Thymus (tissue), 11 donors: Measurements from ENCODE around the gene DERL2. TPM values are rescaled to one million over a fixed set of nuclear protein-coding genes. Genes with fewer than 3 reads are reported as not detected.

Experiments used
- DNase-seq, 9 donors: peaks; one replicate each; pipeline ENCODE4 v3.0.0-alpha.2; 2013; ENCODE audit warnings: low spot score in 9 of 9, low read depth in 6 of 9, missing footprints in 1 of 9
- H3K27ac ChIP-seq, 2 donors: one replicate each; pipeline ENCODE4 v1.5.1; 2013; ENCODE audit warnings: control low read depth in 1 of 2, low read depth in 1 of 2, low read length in 1 of 2, mild to moderate bottlenecking in 1 of 2, moderate library complexity in 1 of 2
- H3K27me3 ChIP-seq, 2 donors: one replicate each; pipeline ENCODE4 v1.5.1; 2013; ENCODE audit warnings: low read length in 1 of 2; ENCODE audit not compliant: control insufficient read depth in 2 of 2, insufficient read depth in 1 of 2
- H3K36me3 ChIP-seq, 2 donors: one replicate each; pipeline ENCODE4 v1.5.1; 2013; ENCODE audit warnings: low read length in 1 of 2, mild to moderate bottlenecking in 1 of 2, moderate library complexity in 1 of 2; ENCODE audit not compliant: control insufficient read depth in 2 of 2, insufficient read depth in 2 of 2
- H3K4me1 ChIP-seq, 2 donors: one replicate each; pipeline ENCODE4 v1.5.1; 2013; ENCODE audit warnings: low read length in 2 of 2; ENCODE audit not compliant: control insufficient read depth in 2 of 2, insufficient read depth in 2 of 2
- H3K4me3 ChIP-seq, 2 donors: one replicate each; pipeline ENCODE4 v1.5.1; 2013; ENCODE audit warnings: low read length in 2 of 2, control low read depth in 1 of 2, mild to moderate bottlenecking in 1 of 2
- H3K9me3 ChIP-seq, 2 donors: one replicate each; pipeline ENCODE4 v1.5.1; 2013; ENCODE audit warnings: low read length in 1 of 2, mild to moderate bottlenecking in 1 of 2; ENCODE audit not compliant: control insufficient read depth in 2 of 2, insufficient read depth in 1 of 2
- WGBS: extraction: QIAGEN DNeasy Blood & Tissue Kit; methylation state at CpG from one replicate; pipeline ENCODE4 v1.1.7; 2013; 5-methylcytosine and 5-hydroxymethylcytosine counted together
- polyA plus RNA-seq: library from polyadenylated mRNA; stranded (reverse); fragments of 200-250 nt; gene quantifications from one replicate; pipeline ENCODE4 v1.2.3, GENCODE V29; 2013
- total RNA-seq: library from RNA; stranded (reverse); fragments of 120-200 nt; gene quantifications from one replicate; pipeline ENCODE4 v1.2.4, GENCODE V29; 2013
- donor health status: healthy.

The DERL2 gene
- total and polyA plus RNA-seq, 2 donors = 43.4 to 99.4 TPM

DNA sequence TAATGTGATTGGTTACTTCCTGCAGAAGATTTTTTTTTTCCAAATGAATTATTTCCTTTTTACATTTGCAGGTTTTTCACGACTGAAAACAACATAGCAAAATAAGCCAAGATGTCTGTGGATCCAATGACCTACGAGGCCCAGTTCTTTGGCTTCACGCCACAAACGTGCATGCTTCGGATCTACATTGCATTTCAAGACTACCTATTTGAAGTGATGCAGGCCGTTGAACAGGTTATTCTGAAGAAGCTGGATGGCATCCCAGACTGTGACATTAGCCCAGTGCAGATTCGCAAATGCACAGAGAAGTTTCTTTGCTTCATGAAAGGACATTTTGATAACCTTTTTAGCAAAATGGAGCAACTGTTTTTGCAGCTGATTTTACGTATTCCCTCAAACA is 2.8 kb upstream of the DERL2 start:
- no peaks in the 10 kb centered on the region for H3K27me3 ChIP-seq
- peaks cover 15 to 19% of the 10 kb centered on the region in 2 donors for H3K4me1 ChIP-seq
- no peak for DNase-seq
- H3K27ac ChIP-seq = no peak overlapping the region
- no peak overlapping the region for H3K4me3 ChIP-seq
- H3K9me3 ChIP-seq = peaks cover 0 to 2% of the 10 kb centered on the region in 2 donors
- 93% methylated on average over 8 of the region's 8 CpGs for WGBS
- H3K36me3 ChIP-seq = peaks cover 17 to 35% of the 10 kb centered on the region in 2 donors

- Histone ChIP-seq H3K4me3 (peak within 1 kb of the TSS; percentile 93 to 97), H3K9me3 (no peaks in the 10 kb centered on the region), H3K4me1 (peaks cover 15 to 19% of the 10 kb centered on the region in 2 donors), H3K27ac (peak within 1 kb of the TSS; percentile 100), H3K27me3 (no peaks in the 10 kb centered on the region), H3K36me3 (peaks cover 30 to 52% of the 10 kb centered on the region in 2 donors)
- DNase-seq = peak; percentile 89 to 98 (median 97)
- WGBS = under 1% methylated on average over 77 of the region's 77 CpGs
Observed at GRCh38 chr17:5486206-5487124, 487 bp upstream of the DERL2 start, which contains the start of gene MIS12. TSS of gene MIS12 (plus strand) at chr17:5486566. CDS start at chr17:5488863, 2,297 bp downstream.

DNA sequence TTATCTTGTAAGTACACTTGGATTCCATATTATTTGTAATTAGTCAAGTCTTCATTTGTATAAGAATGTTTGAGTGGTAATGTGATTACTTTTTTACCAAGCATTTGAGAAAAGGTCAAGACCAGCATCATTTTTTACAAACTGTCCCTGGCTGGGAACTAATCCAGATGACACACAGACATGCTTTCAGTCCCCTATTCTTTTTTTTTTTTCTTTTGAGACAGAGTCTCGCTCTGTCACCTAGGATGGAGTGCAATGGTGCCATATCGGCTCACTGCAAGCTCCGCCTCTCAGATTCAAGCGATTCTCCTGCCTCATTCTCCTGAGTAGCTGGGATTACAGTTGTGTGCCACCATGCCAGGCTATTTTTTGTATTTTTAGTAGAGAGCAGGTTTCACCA is 4.5 kb downstream of the DERL2 start:
- H3K36me3 ChIP-seq = peaks cover 45 to 69% of the 10 kb centered on the region in 2 donors
- 96% methylated on average over 4 of the region's 4 CpGs for WGBS

DNA sequence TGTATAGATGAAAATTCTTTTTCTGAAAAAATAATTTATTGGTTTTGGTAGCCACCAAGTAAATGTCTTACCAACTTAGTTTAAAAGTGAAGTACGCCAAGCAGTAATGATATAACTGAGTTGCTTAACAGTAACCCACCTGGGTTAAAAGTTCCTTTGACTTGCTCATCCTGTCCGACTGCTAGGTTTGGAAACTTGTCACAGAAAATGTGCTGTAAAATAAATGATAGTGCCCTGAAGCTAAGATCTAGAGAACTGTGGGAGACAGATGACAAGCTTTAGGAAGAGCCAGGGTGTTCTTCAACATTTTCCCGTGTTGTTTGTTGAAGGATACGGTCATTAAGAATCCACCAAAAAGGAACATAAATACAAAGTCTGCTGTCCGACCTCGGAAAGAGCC is 5.0 kb downstream of the DERL2 start:
- H3K9me3 ChIP-seq = no peaks in the 10 kb centered on the region
- peaks cover 45 to 69% of the 10 kb centered on the region in 2 donors for H3K36me3 ChIP-seq
- no peak for DNase-seq

More for the DNA sequence above, 4.5 kb downstream of the DERL2 start:
- Histone ChIP-seq H3K27me3 (no peaks in the 10 kb centered on the region), H3K4me1 (peaks cover 5 to 12% of the 10 kb centered on the region in 2 donors), H3K27ac (no peak overlapping the region), H3K4me3 (no peak overlapping the region), H3K9me3 (no peaks in the 10 kb centered on the region)
- no peak for DNase-seq

GRCh38 chr17:5478992-5479391 is 7.0 kb downstream of the DERL2 start:
- WGBS = 99% methylated on average over 4 of the region's 4 CpGs
- H3K27me3 ChIP-seq = no peaks in the 10 kb centered on the region
- H3K36me3 ChIP-seq = peaks cover 53 to 74% of the 10 kb centered on the region in 2 donors
- no peak for DNase-seq
- H3K9me3 ChIP-seq = no peaks in the 10 kb centered on the region
- no peak overlapping the region for H3K4me3 ChIP-seq
- no peak overlapping the region for H3K27ac ChIP-seq
- no peaks in the 10 kb centered on the region for H3K4me1 ChIP-seq

More for the DNA sequence above, 5.0 kb downstream of the DERL2 start:
- 97% methylated on average over 6 of the region's 6 CpGs for whole genome bisulfite sequencing
- H3K4me1 ChIP-seq = peaks cover 5 to 12% of the 10 kb centered on the region in 2 donors
- no peak overlapping the region for H3K4me3 ChIP-seq
- H3K27me3 ChIP-seq = no peaks in the 10 kb centered on the region
- H3K27ac ChIP-seq = no peak overlapping the region

DNA sequence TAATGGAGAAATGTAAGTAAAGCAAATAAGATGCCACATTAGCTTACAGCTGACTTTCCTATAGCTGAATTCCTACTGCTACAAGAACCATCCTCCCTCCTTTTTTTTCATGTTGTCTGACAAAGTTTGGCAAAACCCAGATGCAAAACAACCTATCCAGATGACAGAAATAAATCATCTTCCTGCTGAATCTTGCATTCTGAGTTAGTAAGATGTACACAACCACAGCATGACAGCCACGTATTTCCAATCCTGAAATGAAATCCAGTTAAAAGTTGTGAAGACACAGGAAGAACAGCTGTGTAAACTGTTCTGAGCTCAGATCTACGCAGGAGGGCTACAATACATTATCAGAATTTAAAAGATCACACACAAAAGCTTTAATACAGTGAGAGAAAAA is 12.1 kb downstream of the DERL2 start:
- no peaks in the 10 kb centered on the region for H3K9me3 ChIP-seq
- H3K36me3 ChIP-seq = peaks cover 31 to 43% of the 10 kb centered on the region in 2 donors
- over 99% methylated on average over 2 of the region's 2 CpGs for WGBS
- no peak overlapping the region for H3K27ac ChIP-seq
- H3K4me1 ChIP-seq = no peaks in the 10 kb centered on the region
- H3K4me3 ChIP-seq = no peak overlapping the region
- no peaks in the 10 kb centered on the region for H3K27me3 ChIP-seq
- no peak for DNase-seq

DNA sequence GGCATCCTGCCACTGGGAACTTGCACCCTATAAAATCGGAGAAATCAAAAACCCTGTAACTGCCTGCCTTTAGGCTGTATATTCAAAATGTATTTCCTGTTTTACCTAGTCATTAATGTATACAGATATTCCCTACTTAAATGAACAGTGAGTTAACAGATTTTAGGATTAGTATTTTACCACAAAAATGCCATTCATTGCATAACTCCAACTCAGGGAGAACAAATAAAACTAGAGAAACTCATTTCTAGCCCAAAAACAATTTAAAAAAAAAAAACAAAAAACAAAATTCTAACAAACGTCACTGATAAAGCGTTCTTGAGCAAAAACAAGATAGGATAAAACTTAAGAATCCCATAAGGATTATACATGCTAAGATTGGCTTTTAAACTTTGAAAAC is 13.5 kb downstream of the DERL2 start:
- Histone ChIP-seq H3K27me3 (no peaks in the 10 kb centered on the region), H3K36me3 (peaks cover 20 to 30% of the 10 kb centered on the region in 2 donors), H3K27ac (no peak overlapping the region), H3K4me3 (no peak overlapping the region), H3K4me1 (peaks cover 6 to 7% of the 10 kb centered on the region in 2 donors), H3K9me3 (no peaks in the 10 kb centered on the region)
- WGBS = 99% methylated on average over 3 of the region's 3 CpGs
- DNase-seq = no peak

DNA sequence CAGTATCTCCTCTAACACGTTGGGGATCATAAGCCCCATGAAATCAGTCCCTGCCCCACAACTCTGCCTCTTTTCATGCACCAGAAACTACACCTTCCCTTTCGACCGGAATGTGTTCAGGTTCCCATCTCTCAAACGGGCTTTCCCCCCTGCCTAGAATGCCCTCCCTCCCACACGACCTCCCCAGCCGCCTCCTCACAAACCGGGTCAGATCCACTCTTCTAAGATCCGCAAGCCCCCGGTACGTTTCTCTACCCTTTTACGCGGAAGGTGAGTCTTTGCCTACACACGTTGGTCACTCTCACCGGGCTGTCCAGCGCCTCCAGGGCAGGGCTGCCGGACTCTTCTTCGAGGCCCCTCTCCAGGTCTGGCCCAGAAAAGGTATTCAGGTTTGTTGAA is 17.9 kb downstream of the DERL2 start:
- DNase-seq = peak in 4 of 9 donors; percentile 5 to 32 (median 8)
- peaks cover 2 to 7% of the 10 kb centered on the region in 2 donors for H3K36me3 ChIP-seq
- peak overlapping the region; percentile 64 to 93 for H3K4me3 ChIP-seq
- H3K9me3 ChIP-seq = no peaks in the 10 kb centered on the region
- no peak overlapping the region for H3K27ac ChIP-seq
- H3K4me1 ChIP-seq = peaks cover 11 to 17% of the 10 kb centered on the region in 2 donors
- WGBS = under 1% methylated on average over 17 of the region's 17 CpGs
- H3K27me3 ChIP-seq = no peaks in the 10 kb centered on the region

GRCh38 chr17:5467416-5467815 is 18.6 kb downstream of the DERL2 start:
- Histone ChIP-seq H3K36me3 (peaks cover 0 to 5% of the 10 kb centered on the region in 2 donors), H3K27me3 (no peaks in the 10 kb centered on the region), H3K9me3 (no peaks in the 10 kb centered on the region), H3K4me1 (peaks cover 11 to 17% of the 10 kb centered on the region in 2 donors), H3K27ac (no peak overlapping the region), H3K4me3 (peak overlapping the region; percentile 64 to 93)
- DNase-seq = no peak
- 32% methylated on average over 8 of the region's 8 CpGs for WGBS
